HepG2 (cell line): Measurements from ENCODE around the gene SNX30. TPM values are rescaled to one million over a fixed set of nuclear protein-coding genes. Genes with fewer than 3 reads are reported as not detected.

Source experiments
- ATAC-seq: fragments of 200-7000 bp; cut with Tn5 transposase; 3 replicates; pipeline ENCODE4 v1.9.1; 2020; ENCODE audit warnings: mild to moderate bottlenecking, moderate library complexity
- BruUV-seq: library from RNA; stranded (reverse); fragments of 400-500 nt; replicated peaks from 2 replicates; lab custom pipeline; 2021; lab: Mats Ljungman, UMichigan
- CTCF ChIA-PET: fragments of 300-600 bp; formaldehyde crosslinking; extraction: SDS; loops from one replicate; lab custom pipeline; 2021; ENCODE audit warnings: low total read pairs, inconsistent platforms, low intra/inter-chr PET ratio; lab: Yijun Ruan, JAX
- POLR2A ChIA-PET: fragments of 350-600 bp; sonication (Branson Sonifier 250); formaldehyde crosslinking; loops from one replicate; lab custom pipeline; 2020; ENCODE audit warnings: antibody characterized with exemption, inconsistent platforms; lab: Yijun Ruan, JAX
- DNase-seq: peaks from one replicate; pipeline ENCODE4 v3.0.0-alpha.2; 2015; ENCODE audit warnings: low spot score
- FAIRE-seq: peaks from 3 replicates; lab custom pipeline; 2011; peaks lifted over from hg19 to GRCh38; lab: Jason Lieb, UNC
- H2AFZ ChIP-seq: one replicate; pipeline ENCODE4 v1.6.1; 2011; ENCODE audit warnings: low read length, inconsistent platforms
- H3K27ac ChIP-seq: fragments of 300-600 bp; 3 replicates; pipeline ENCODE4 v1.8.0; 2011; ENCODE audit warnings: mixed run types, mild to moderate bottlenecking, mixed read lengths, low read length, inconsistent platforms; ENCODE audit not compliant: insufficient read depth; ENCODE audit errors: extremely low read length
- H3K27me3 ChIP-seq, 2 experiments: fragments of 200-600 bp in 1 of 2; 2 replicates in 1 of 2; 3 replicates in 1 of 2; pipeline versions ENCODE4 v1.6.0 to v1.8.0; 2011; ENCODE audit warnings: low read length in 2 of 2, mild to moderate bottlenecking in 2 of 2, moderate library complexity in 2 of 2, inconsistent platforms in 1 of 2; ENCODE audit not compliant: insufficient read depth in 2 of 2, control insufficient read depth in 1 of 2
- H3K36me3 ChIP-seq, 2 experiments: fragments of 200-600 bp in 1 of 2; replicated peaks in 1 of 2; 2 replicates in 1 of 2; 3 replicates in 1 of 2; pipeline versions ENCODE4 v1.5.1 to v1.8.0; 2011; ENCODE audit warnings: low read length in 2 of 2, inconsistent platforms in 1 of 2; ENCODE audit not compliant: insufficient read depth in 2 of 2, control insufficient read depth in 1 of 2
- H3K4me1 ChIP-seq: 2 replicates; pipeline ENCODE4 v1.5.1; 2012; ENCODE audit warnings: low read length, inconsistent platforms; ENCODE audit not compliant: insufficient read depth
- H3K4me2 ChIP-seq: 2 replicates; pipeline ENCODE4 v1.6.0; 2011; ENCODE audit warnings: low read depth, low read length, inconsistent platforms
- H3K4me3 ChIP-seq, 3 experiments: fragments of 200-600 bp in 1 of 3; sonication (generic), shearing (Covaris generic) in 1 of 3; replicated peaks in 1 of 3; 2 replicates each; pipeline ENCODE4 v1.5.1; 2011 to 2016; ENCODE audit warnings: low read length in 3 of 3, inconsistent platforms in 2 of 3, low read depth in 2 of 3, mild to moderate bottlenecking in 2 of 3, control low read depth in 1 of 3, mixed read lengths in 1 of 3; ENCODE audit not compliant: insufficient read depth in 1 of 3
- H3K79me2 ChIP-seq: one replicate; pipeline ENCODE4 v1.6.1; 2011; ENCODE audit warnings: low read length, inconsistent platforms; ENCODE audit not compliant: insufficient read depth
- H3K9ac ChIP-seq: 2 replicates; pipeline ENCODE4 v1.6.0; 2011; ENCODE audit warnings: mild to moderate bottlenecking, low read depth, low read length, inconsistent platforms; ENCODE audit not compliant: insufficient read depth
- H3K9me3 ChIP-seq: 2 replicates; pipeline ENCODE4 v1.5.1; 2012; ENCODE audit warnings: mild to moderate bottlenecking, low read length
- H4K20me1 ChIP-seq: 2 replicates; pipeline ENCODE4 v1.6.0; 2011; ENCODE audit warnings: inconsistent platforms, mild to moderate bottlenecking, low read length, moderate library complexity; ENCODE audit not compliant: insufficient read depth
- ATF6 ChIP-seq: sonication (generic); formaldehyde crosslinking; conservative IDR thresholded peaks from 2 replicates; pipeline ENCODE4 v1.4.0; 2020; ENCODE audit warnings: missing genetic modification reagents
- CENPT ChIP-seq: sonication (generic); formaldehyde crosslinking; IDR thresholded peaks from 2 replicates; pipeline ENCODE4 v1.8.0; 2022; ENCODE audit warnings: low read depth, mild to moderate bottlenecking, moderate library complexity, missing genetic modification reagents
- CTCF ChIP-seq: sonication (generic); formaldehyde crosslinking; IDR thresholded peaks from 2 replicates; pipeline ENCODE4 v1.5.0; 2020; ENCODE audit warnings: mild to moderate bottlenecking, missing genetic modification reagents, moderate library complexity
- HMG20A ChIP-seq: IDR thresholded peaks from 2 replicates; pipeline ENCODE4 v1.6.1; 2016; ENCODE audit warnings: borderline replicate concordance
- MYNN ChIP-seq: sonication (generic); formaldehyde crosslinking; IDR thresholded peaks from 2 replicates; pipeline ENCODE4 v1.4.0; 2020; ENCODE audit warnings: mild to moderate bottlenecking, low read depth, missing genetic modification reagents
- RAD51 ChIP-seq: fragments of 450-650 bp; IDR thresholded peaks from 2 replicates; pipeline ENCODE4 v1.6.1; 2016; ENCODE audit warnings: borderline replicate concordance
- SIN3A ChIP-seq: IDR thresholded peaks from 2 replicates; pipeline ENCODE4 v1.6.1; 2011; ENCODE audit warnings: low read depth, mild to moderate bottlenecking, control low read depth, low read length, borderline replicate concordance
- SIX4 ChIP-seq: sonication (generic); formaldehyde crosslinking; IDR thresholded peaks from 2 replicates; pipeline ENCODE4 v1.4.0; 2020; ENCODE audit warnings: missing genetic modification reagents
- ZBTB10 ChIP-seq: sonication (generic); formaldehyde crosslinking; IDR thresholded peaks from 2 replicates; pipeline ENCODE4 v1.4.0; 2020; ENCODE audit warnings: missing genetic modification reagents, borderline replicate concordance
- ZNF329 ChIP-seq: sonication (generic); formaldehyde crosslinking; IDR thresholded peaks from 2 replicates; pipeline ENCODE4 v1.9.0; 2021; ENCODE audit warnings: low read depth, mild to moderate bottlenecking, missing genetic modification reagents
- ZNF597 ChIP-seq: sonication (generic); formaldehyde crosslinking; IDR thresholded peaks from 2 replicates; pipeline ENCODE4 v1.5.0; 2020; ENCODE audit warnings: missing genetic modification reagents
- ZNF841 ChIP-seq: sonication (generic); formaldehyde crosslinking; IDR thresholded peaks from 2 replicates; pipeline ENCODE4 v1.8.1; 2023; ENCODE audit warnings: missing genetic modification reagents, borderline replicate concordance
- ZSCAN21 ChIP-seq: sonication (generic); formaldehyde crosslinking; IDR thresholded peaks from 2 replicates; pipeline ENCODE4 v1.8.0; 2022; ENCODE audit warnings: mild to moderate bottlenecking, missing genetic modification reagents, moderate library complexity, borderline replicate concordance
- WGBS: methylation state at CpG from one replicate; pipeline ENCODE4 v1.1.6; 2017; ENCODE audit warnings: low lambda C conversion rate; 5-methylcytosine and 5-hydroxymethylcytosine counted together
- in situ Hi-C: cut with HindIII; loops from 2 replicates; pipeline ENCODE4 v1.10.0; 2017; ENCODE audit warnings: low pct_unique_long_range_greater_than_20kb; ENCODE audit not compliant: extremely low pct_ligation_motif_present
- intact Hi-C: fragments of 100-400 bp; cut with micrococcal nuclease; formaldehyde crosslinking; loops from one replicate; pipeline ENCODE4 v1.10.0; 2022; ENCODE audit not compliant: unreplicated experiment
- polyA plus RNA-seq, 8 experiments: library from polyadenylated mRNA; depleted of rRNA in 3 of 8; stranded (reverse) in 7 of 8; unstranded in 1 of 8; fragments of >200 nt; fragmentation: Illumina TruSeq in 4 of 8; extraction: Trizol in 4 of 8; gene quantifications; 2 replicates each; pipeline versions ENCODE4 v1.2.1 to v1.2.3, GENCODE V29; 2011 to 2016; ENCODE audit warnings: low read depth in 4 of 8, missing spikeins in 1 of 8, mixed read lengths in 1 of 8; ENCODE audit not compliant: insufficient read depth in 1 of 8
- total RNA-seq, 5 experiments: library from RNA; depleted of rRNA; stranded (reverse); fragments of >200 nt; fragmentation: Illumina TruSeq; extraction: Trizol; gene quantifications; 2 replicates each; pipeline ENCODE4 v1.2.3, GENCODE V29; 2016; ENCODE audit warnings: low read depth in 1 of 5

The SNX30 gene
- total and polyA plus RNA-seq, 2 of the 13 experiments (the other 11 are each of a cell fraction or from before 2014, with no cell fraction given), result 4.4 to 12.4 TPM

GRCh38 chr9:112785986-112786385, 35.4 kb downstream of the SNX30 start (continued):
- no peak for TF ChIP-seq ATF6 (CRISPR knock-in tag)

- Histone ChIP-seq H3K27me3 (no peaks in the 10 kb centered on the region), H4K20me1 (no peaks in the 10 kb centered on the region; the same call in 1 of the 2 replicates), H3K4me1 (peaks cover 9% of the 10 kb centered on the region), H3K9me3 (no peaks in the 10 kb centered on the region), H3K27ac (no peak overlapping the region), H2AFZ (no peak overlapping the region), H3K4me2 (no peak overlapping the region), H3K79me2 (no peaks in the 10 kb centered on the region), H3K9ac (no peak overlapping the region), H3K36me3 (no peaks in the 10 kb centered on the region)
- no TSS peak for BruUV-seq
- DNase-seq, result no peak
- ChIA-PET CTCF (no interaction called here), POLR2A (interaction anchor here (1.0 kb wide), 1 partner anchor 23 kb away, joined by 3 read pairs; no protein-coding TSS in a partner anchor)
- no peak for FAIRE-seq
- intact Hi-C loops, result no loop called here
- in situ Hi-C loops, result no loop called here
- ATAC-seq, result no peak
- WGBS, result 84% methylated on average over 9 of the region's 9 CpGs
- TF ChIP-seq ZNF597 (CRISPR knock-in tag) (no peak), MYNN (CRISPR knock-in tag) (no peak), HMG20A (CRISPR knock-in tag) (no peak), ZSCAN21 (CRISPR knock-in tag) (no peak), SIN3A (no peak), CTCF (no peak), ZNF329 (CRISPR knock-in tag) (no peak), CENPT (CRISPR knock-in tag) (no peak), ZBTB10 (CRISPR knock-in tag) (no peak), ZNF841 (no peak), SIX4 (CRISPR knock-in tag) (no peak), RAD51 (no peak)
- TF ChIP-seq, all 625 proteins: peak for 0
- H3K4me3 ChIP-seq, result no peak overlapping the region
Measured at GRCh38 chr9:112786829-112787520, 36.4 kb downstream of the SNX30 start.
